ENCODE data around the gene SLC2A1. TPM values are rescaled to one million over a fixed set of nuclear protein-coding genes. Genes with fewer than 3 reads are reported as not detected.

Gene SLC2A1
- total and polyA plus RNA-seq, 2 of the 13 experiments (the other 11 are each of a cell fraction or from before 2014, with no cell fraction given), result 125 to 423 TPM

DNA sequence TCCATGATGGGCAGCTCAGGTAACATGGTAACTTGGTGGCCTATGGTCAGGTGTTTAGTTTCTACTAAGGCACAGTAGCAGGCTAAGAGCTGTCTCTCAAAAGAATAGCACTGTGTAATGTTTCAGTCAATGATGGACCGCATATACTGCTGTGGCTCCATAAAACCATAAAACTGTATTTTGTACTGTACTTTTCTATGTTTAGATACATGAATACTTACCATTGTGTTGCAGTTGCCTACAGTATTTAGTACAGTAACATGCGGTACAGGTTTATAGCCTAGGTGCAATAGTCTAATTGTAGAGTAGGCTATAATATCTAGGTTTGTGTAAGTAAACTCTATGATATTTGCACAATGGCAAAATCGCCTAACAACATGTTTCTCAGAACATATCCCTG is 50.6 kb downstream of the SLC2A1 start:
- Histone ChIP-seq H3K27ac (ENCODE audit: extremely low read length, insufficient read depth, low read length) (no peak overlapping the region), H3K79me2 (ENCODE audit: insufficient read depth, low read length) (no peaks in the 10 kb centered on the region), H2AFZ (ENCODE audit: low read length) (no peak overlapping the region), H3K4me1 (ENCODE audit: insufficient read depth, low read length) (no peaks in the 10 kb centered on the region), H3K4me3 (replicated peaks in 1 of 3; ENCODE audit: insufficient read depth in 1 of 3, low read depth in 2 of 3, low read length in 3 of 3) (no peak overlapping the region), H3K4me2 (ENCODE audit: low read depth, low read length) (no peak overlapping the region), H3K9ac (ENCODE audit: insufficient read depth, low read depth, low read length) (no peak overlapping the region), H3K9me3 (ENCODE audit: low read length) (no peaks in the 10 kb centered on the region), H3K36me3 (replicated peaks in 1 of 2; ENCODE audit: control insufficient read depth in 1 of 2, insufficient read depth in 2 of 2, low read length in 2 of 2) (no peaks in the 10 kb centered on the region), H3K27me3 (ENCODE audit: control insufficient read depth in 1 of 2, insufficient read depth in 2 of 2, low read length in 2 of 2) (peaks cover 1 to 11% of the 10 kb centered on the region in 2 experiments; a peak in 3 of 5 replicates), H4K20me1 (ENCODE audit: insufficient read depth, low read length) (no peaks in the 10 kb centered on the region)
- 52% methylated on average over 3 of the region's 3 CpGs for WGBS (ENCODE audit: low lambda C conversion rate)
- intact Hi-C loops (cut with micrococcal nuclease; ENCODE audit: unreplicated experiment), result no loop called here
- no peak for FAIRE-seq
- BruUV-seq (replicated peaks), result no TSS peak
- no peak for TF ChIP-seq TOE1 (CRISPR knock-in tag; IDR thresholded peaks at IDR 0.05)
- no peak for TF ChIP-seq ZNF766 (CRISPR knock-in tag; IDR thresholded peaks at IDR 0.05; ENCODE audit: borderline replicate concordance)
- no peak for TF ChIP-seq ZNF30 (CRISPR knock-in tag; IDR thresholded peaks at IDR 0.05)
- TF ChIP-seq SIN3B (IDR thresholded peaks at IDR 0.05; ENCODE audit: low read length), result no peak
- TF ChIP-seq HNRNPK (IDR thresholded peaks at IDR 0.05; ENCODE audit: low read depth, low read length, poor library complexity, severe bottlenecking), result no peak
- TF ChIP-seq, protein P1, sequence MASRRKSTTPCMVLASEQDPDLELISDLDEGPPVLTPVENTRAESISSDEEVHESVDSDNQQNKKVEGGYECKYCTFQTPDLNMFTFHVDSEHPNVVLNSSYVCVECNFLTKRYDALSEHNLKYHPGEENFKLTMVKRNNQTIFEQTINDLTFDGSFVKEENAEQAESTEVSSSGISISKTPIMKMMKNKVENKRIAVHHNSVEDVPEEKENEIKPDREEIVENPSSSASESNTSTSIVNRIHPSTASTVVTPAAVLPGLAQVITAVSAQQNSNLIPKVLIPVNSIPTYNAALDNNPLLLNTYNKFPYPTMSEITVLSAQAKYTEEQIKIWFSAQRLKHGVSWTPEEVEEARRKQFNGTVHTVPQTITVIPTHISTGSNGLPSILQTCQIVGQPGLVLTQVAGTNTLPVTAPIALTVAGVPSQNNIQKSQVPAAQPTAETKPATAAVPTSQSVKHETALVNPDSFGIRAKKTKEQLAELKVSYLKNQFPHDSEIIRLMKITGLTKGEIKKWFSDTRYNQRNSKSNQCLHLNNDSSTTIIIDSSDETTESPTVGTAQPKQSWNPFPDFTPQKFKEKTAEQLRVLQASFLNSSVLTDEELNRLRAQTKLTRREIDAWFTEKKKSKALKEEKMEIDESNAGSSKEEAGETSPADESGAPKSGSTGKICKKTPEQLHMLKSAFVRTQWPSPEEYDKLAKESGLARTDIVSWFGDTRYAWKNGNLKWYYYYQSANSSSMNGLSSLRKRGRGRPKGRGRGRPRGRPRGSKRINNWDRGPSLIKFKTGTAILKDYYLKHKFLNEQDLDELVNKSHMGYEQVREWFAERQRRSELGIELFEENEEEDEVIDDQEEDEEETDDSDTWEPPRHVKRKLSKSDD (CRISPR knock-in tag; IDR thresholded peaks at IDR 0.05; ENCODE audit: low read depth), result no peak
- TF ChIP-seq ZMYM2 (CRISPR knock-in tag; IDR thresholded peaks at IDR 0.05), result no peak
- no peak for TF ChIP-seq TCF7 (IDR thresholded peaks at IDR 0.05; ENCODE audit: low read depth)
- no peak for TF ChIP-seq REPIN1 (CRISPR knock-in tag; IDR thresholded peaks at IDR 0.05; ENCODE audit: borderline replicate concordance, low read depth)
- TF ChIP-seq, protein P2, sequence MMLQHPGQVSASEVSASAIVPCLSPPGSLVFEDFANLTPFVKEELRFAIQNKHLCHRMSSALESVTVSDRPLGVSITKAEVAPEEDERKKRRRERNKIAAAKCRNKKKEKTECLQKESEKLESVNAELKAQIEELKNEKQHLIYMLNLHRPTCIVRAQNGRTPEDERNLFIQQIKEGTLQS (CRISPR knock-in tag; IDR thresholded peaks at IDR 0.05), result no peak
- TF ChIP-seq MTF1 (CRISPR knock-in tag; IDR thresholded peaks at IDR 0.05), result no peak
- TF ChIP-seq ZBTB1 (CRISPR knock-in tag; IDR thresholded peaks at IDR 0.05; ENCODE audit: borderline replicate concordance), result no peak
- TF ChIP-seq, protein P3, sequence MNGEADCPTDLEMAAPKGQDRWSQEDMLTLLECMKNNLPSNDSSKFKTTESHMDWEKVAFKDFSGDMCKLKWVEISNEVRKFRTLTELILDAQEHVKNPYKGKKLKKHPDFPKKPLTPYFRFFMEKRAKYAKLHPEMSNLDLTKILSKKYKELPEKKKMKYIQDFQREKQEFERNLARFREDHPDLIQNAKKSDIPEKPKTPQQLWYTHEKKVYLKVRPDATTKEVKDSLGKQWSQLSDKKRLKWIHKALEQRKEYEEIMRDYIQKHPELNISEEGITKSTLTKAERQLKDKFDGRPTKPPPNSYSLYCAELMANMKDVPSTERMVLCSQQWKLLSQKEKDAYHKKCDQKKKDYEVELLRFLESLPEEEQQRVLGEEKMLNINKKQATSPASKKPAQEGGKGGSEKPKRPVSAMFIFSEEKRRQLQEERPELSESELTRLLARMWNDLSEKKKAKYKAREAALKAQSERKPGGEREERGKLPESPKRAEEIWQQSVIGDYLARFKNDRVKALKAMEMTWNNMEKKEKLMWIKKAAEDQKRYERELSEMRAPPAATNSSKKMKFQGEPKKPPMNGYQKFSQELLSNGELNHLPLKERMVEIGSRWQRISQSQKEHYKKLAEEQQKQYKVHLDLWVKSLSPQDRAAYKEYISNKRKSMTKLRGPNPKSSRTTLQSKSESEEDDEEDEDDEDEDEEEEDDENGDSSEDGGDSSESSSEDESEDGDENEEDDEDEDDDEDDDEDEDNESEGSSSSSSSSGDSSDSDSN (CRISPR knock-in tag; IDR thresholded peaks at IDR 0.05), result no peak
- TF ChIP-seq TSC22D2 (CRISPR knock-in tag; IDR thresholded peaks at IDR 0.05; ENCODE audit: borderline replicate concordance), result no peak
- TF ChIP-seq ZSCAN29 (CRISPR knock-in tag; conservative IDR thresholded peaks at IDR 0.05), result no peak
- TF ChIP-seq, protein P4, sequence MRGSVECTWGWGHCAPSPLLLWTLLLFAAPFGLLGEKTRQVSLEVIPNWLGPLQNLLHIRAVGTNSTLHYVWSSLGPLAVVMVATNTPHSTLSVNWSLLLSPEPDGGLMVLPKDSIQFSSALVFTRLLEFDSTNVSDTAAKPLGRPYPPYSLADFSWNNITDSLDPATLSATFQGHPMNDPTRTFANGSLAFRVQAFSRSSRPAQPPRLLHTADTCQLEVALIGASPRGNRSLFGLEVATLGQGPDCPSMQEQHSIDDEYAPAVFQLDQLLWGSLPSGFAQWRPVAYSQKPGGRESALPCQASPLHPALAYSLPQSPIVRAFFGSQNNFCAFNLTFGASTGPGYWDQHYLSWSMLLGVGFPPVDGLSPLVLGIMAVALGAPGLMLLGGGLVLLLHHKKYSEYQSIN (CRISPR knock-in tag; IDR thresholded peaks at IDR 0.05; ENCODE audit: borderline replicate concordance), result no peak
- ATAC-seq, result no peak
- in situ Hi-C loops (cut with HindIII; ENCODE audit: extremely low pct_ligation_motif_present, low pct_unique_long_range_greater_than_20kb), result loop anchor here (25.0 kb wide), 1 partner anchor 504 kb away; no protein-coding TSS in a partner anchor
- DNase-seq (ENCODE audit: low spot score), result no peak
- CTCF ChIA-PET (ENCODE audit: low intra/inter-chr PET ratio, low total read pairs), result no interaction called here
- POLR2A ChIA-PET, result no interaction called here
